ENCODE results near the gene CDC42BPB.

DNA sequence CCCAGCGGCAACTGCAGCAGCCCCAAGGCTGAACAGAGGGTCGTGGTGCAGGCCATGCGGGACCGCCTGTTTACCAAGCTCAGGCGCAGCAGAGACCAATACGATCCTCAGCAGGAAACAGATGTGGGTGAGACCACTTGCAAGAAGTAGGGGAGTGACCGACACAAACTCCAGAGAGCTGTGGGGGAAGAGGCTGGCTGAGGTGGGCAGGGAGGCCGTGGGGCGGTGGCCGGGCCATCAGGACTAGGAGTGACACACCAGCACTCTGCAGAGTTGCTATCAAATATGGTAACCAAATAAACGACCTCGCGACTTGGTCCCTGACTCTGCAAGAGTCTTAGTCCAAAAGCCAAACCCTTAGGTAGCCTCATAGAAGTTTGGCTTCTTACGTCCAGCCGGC lies 104.2 kb downstream of the CDC42BPB start:
- TF ChIP-seq, protein P1, sequence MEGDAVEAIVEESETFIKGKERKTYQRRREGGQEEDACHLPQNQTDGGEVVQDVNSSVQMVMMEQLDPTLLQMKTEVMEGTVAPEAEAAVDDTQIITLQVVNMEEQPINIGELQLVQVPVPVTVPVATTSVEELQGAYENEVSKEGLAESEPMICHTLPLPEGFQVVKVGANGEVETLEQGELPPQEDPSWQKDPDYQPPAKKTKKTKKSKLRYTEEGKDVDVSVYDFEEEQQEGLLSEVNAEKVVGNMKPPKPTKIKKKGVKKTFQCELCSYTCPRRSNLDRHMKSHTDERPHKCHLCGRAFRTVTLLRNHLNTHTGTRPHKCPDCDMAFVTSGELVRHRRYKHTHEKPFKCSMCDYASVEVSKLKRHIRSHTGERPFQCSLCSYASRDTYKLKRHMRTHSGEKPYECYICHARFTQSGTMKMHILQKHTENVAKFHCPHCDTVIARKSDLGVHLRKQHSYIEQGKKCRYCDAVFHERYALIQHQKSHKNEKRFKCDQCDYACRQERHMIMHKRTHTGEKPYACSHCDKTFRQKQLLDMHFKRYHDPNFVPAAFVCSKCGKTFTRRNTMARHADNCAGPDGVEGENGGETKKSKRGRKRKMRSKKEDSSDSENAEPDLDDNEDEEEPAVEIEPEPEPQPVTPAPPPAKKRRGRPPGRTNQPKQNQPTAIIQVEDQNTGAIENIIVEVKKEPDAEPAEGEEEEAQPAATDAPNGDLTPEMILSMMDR (IDR thresholded peaks at IDR 0.05) = no peak
- no peak for TF ChIP-seq POLR2A (IDR thresholded peaks at IDR 0.05)
